ENCODE measurements around the gene C1QTNF6. TPM values are rescaled to one million over a fixed set of nuclear protein-coding genes. Genes with fewer than 3 reads are reported as not detected.
"Not testable (repeated sequence)": the region's sequence is repeated elsewhere in the genome, so short reads cannot be mapped to it uniquely, and the experiment has no call there.

Gene C1QTNF6
- total RNA-seq, 1 donor from 2014 or later, result 9.4 TPM

- no peak for DNase-seq (ENCODE audit: low spot score)
These were observed 11.5 kb downstream of the C1QTNF6 start for GRCh38 chr22:37176464-37177061.

DNA sequence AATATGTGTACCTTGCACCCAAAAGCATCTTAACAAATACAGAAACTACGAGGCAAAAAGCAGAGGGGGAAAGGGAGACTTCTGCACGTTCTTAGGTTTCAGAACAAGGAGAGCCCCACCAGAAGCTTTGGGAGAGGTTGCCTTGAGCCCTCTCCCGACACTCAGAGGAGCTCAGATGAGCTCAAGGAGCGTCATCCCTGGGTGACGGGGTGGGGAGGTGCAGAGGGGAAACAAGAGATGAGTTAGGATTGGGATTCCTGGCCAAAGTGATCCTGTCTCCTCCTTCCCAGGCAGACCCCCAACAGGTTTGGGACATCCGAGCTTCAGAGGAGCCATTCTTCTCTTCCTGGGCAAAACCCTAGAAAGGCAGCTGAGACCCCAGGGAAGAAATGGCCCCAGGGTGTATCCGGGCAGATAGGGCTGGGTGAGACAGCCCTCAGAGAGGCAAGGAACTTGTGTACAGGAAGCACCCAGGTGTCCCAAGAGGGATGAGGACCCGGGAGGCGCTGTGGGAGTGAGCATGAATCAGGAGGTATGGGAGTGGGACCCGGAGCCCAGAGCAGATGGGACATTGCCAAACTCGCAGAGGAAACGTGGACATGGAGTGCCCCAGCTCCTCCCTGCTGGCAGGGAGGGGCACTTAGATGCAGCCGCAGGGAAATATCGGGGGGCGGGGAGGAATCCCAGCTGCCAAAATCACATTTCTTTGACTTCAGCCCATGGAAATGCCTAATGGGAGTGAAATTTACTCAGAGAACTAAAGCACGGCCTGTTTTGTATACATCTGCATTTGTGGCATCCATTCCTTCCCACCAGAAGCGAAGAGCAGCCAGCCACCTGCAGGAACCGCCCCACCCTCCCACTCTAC, 12.4 kb downstream of the C1QTNF6 start:
- no peak for DNase-seq (ENCODE audit: low spot score)

DNA sequence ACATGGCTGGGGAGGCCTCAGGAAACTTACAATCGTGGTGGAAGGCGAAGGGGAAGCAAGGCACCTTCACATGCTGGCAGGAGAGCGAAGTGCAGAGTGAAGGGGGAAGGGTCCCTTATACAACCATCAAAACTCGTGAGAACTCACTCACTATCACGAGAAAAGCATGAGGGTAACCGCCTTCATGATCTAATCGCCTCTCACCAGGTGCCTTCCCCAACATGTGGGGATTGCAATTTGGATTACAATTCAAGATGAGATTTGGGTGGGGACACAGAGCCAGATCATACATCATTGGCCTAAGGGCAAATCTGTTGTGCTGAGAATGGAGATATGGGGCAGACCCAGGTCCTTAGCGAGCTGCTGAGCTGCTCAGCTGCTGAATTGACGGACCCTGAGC, 13.1 kb downstream of the C1QTNF6 start:
- DNase-seq (ENCODE audit: low spot score), result no peak

- no peak for DNase-seq (ENCODE audit: low spot score)
These were observed 14.3 kb downstream of the C1QTNF6 start for GRCh38 chr22:37173709-37174108.

DNA sequence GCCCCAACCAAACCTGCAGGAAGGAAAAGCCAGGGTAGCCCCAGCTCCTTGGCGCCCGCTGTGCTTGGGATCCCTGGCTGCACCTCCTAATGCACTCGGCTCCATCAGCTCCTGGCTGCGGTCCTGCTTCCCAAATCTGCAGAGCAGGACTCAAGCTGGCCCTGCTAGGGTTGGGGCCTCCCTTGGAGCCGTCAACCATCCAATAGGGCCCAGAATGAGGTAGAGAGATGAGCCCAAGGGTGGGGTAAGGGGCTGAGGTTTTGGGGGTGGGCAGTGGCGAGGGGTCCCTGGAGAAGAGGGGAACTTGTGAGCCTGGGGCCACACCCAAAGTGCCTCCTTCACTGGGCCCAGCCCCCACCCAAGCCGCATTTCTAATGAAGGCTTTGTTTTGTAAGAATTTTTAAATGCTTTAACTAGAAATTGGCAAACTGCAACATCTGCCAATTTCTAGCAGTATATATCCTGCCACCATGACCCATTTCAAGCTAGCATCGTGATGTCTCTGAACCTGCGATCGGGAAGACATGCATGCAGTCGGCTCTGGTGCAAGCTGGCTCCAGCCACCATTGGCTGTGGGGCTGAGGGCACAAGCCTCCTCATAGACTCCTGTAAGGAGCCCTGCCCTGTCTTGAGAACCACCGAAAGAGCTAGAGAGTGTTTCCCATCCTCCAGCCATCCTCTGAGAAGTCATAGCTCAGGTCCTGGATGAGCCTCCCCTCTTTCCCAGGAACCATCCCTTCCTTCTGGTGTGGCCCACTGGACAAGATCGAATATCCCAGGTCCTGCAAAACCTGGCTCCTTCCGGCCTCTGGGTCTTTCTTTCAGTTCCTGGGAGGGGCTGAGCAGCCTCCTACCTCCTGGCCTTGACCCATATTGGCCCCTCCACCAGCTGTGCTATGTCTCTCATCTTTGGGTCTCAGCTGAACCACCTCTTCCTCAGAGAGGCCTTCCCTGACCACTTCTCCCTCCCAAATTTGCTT, 15.5 kb downstream of the C1QTNF6 start:
- DNase-seq (ENCODE audit: low spot score), result no peak

- no peak for DNase-seq (ENCODE audit: low spot score)
These were observed 16.4 kb downstream of the C1QTNF6 start for GRCh38 chr22:37171662-37172061.

DNA sequence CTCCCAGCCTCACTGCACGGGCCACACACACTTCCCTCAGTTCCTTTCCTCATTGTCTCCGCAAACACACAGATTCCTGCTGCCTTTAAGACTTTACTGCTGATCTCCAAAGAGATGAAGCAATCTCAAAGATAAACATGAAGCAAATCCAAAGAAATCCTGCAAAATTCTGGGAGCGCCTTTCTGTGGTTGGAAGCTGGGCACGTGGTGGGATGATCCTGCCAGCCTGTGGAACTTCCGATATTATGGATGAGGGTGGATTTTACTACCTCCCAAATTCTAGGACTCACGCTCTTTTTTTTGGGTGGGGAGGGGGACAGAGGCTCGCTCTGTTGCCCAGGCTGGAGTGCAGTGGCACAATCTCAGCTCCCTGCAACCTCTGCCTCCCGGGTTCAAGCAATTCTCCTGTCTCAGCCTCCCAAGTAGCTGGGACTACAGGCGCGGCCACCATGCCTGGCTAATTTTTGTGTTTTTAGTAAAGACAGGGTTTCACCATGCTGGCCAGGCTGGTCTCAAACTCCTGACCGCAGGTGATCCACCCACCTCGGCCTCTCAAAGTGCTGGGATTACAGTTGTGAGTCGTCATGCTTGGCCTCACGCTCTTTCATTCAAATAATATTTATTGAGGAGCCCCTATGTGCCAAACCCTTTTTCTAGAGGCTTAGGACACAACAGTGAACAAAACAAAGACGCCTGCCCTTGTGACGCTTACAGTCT, 17.2 kb downstream of the C1QTNF6 start:
- DNase-seq (ENCODE audit: low spot score), result not testable (repeated sequence)

DNA sequence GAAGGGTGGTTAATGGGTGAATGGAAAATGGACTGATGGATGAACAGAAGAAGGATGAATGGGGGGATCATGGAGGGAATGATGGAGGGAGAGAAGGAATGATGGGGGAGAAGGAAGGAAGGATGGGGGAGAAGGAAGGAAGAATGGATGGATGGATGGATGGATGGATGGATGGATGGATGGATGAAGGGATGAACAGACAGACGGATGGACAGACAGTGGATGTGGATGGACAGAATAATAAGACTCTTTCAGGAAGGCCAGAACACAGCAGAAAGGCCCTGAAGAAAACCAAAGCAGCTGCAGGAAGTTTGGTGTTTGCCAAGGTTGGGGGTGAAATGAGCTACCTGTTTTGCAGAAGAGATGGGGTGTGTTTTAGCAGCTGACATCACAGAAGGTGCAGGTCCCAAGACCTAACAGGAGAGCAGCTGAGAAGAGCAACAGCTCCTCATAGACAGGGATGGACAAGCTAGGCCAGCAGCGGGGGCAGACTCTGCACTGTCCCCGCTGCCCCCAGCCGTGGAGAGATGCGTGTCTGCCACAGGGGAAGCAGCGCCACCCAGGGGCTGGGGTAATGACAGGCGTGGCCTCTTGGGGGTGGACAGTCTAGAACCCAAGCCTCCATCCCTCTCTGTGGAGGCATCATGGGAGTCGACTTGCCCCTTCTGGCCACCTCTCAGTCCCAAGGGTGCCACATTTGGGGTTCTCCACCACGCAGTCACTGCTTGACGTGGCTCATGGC, 17.9 kb downstream of the C1QTNF6 start:
- no peak for DNase-seq (ENCODE audit: low spot score)

GRCh38 chr22:37169406-37169805, 18.6 kb downstream of the C1QTNF6 start:
- no peak for DNase-seq (ENCODE audit: low spot score)

GRCh38 chr22:37167981-37168647, 19.9 kb downstream of the C1QTNF6 start:
- DNase-seq (ENCODE audit: low spot score), result no peak

DNA sequence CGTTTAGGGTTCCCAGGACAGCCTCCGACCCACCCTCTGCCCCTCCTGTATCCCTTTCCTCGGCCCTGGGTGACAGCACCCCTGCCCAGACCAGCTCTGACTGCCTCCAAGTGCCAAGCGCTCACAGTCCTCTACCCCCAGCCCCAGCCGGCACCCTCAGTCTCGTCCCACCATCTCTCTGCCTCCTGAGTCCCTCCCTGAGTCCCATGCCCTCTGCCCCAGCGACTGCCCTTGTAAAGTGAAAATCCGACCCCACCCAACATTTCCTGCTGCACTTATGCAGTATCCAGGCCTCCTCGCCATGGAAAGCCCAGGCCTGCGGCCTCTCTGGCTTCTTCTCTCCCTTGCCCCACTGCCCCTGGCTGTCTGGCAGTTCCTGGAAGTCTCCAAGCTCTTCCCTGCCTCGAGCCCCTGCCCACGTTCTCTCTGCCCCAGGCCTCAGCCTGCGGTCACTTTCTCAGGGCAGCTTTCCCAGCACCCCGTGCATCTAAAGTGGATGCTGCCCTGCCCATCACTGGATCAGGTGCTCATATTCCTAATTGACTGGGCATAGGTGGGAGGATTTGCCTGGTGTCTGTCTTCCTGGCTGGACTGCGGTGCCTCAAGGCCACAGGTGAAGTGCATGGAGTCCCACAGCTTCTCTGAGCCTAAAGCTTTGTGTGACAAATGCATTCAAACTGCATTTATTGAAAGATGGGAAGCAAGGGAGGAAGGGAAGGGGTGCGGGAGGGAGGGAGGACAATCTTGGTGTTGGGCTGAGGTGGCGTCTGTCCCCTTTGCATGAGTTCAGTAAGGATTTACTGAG, 20.7 kb downstream of the C1QTNF6 start:
- DNase-seq (ENCODE audit: low spot score), result no peak

DNA sequence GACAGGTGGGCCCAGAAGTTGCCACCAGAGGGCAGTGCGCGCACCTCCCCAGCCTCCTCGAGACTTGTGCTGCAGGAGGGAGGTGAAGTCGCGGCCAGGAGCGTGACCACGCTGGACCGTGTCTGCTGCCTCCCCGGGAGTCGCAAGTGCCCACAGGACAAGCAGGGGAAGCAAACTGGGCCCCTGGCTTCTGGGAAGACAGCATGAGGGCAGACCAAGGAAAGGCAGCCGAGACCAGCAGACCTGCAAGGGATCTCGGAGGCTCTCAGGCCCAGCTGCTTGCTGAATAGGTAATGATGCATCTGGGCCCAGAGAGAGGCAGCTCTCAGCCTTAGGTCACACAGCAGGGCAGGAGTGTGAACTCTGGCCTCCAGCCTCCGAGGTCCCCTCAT, 21.4 kb downstream of the C1QTNF6 start:
- DNase-seq (ENCODE audit: low spot score), result peak; percentile 91

- DNase-seq (ENCODE audit: low spot score), result no peak
These were observed 21.9 kb downstream of the C1QTNF6 start for GRCh38 chr22:37165940-37166674.

GRCh38 chr22:37165066-37165465, 23.0 kb downstream of the C1QTNF6 start:
- DNase-seq (ENCODE audit: low spot score), result no peak

DNA sequence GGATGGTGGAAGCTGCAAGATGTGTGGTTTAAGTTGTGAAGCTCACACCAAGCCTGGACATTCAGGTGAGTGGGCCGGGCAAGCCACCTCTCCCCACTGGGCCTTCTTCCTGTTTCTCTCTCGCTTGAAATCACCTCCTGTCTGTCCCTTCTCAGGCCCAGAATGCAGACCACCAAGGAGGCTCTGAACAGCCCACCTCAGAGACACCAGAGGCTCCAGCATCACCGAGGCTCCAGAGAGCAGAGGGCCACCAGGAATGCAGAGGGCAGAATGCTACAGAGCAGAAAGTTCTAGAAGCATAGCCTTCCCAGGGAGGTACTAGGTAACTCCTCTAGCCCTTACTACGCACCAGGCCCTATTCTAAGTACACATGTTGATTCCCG, 23.6 kb downstream of the C1QTNF6 start:
- no peak for DNase-seq (ENCODE audit: low spot score)

GRCh38 chr22:37163575-37164504, 24.2 kb downstream of the C1QTNF6 start:
- no peak for DNase-seq (ENCODE audit: low spot score)

GRCh38 chr22:37163096-37163489, 25.0 kb downstream of the C1QTNF6 start:
- DNase-seq (ENCODE audit: low spot score), result no peak
